Stimulated activated CD8-positive, alpha-beta memory T cell treated with anti-CD3 and anti-CD28 coated beads, Interleukin-15, amount 100 ng/mL, for 1 hour (primary cell): ENCODE measurements around the gene DOLK.
A peak's percentile ranks its signal among the peaks of the same experiment; 100 is the strongest.

ENCODE experiments used
- DNase-seq: peaks from one replicate; pipeline ENCODE4 v3.0.0-alpha.2; 2020; ENCODE audit warnings: low read depth

Gene DOLK

GRCh38 chr9:128933731-128934130 lies 13.7 kb downstream of the DOLK start:
- DNase-seq, result no peak

DNA sequence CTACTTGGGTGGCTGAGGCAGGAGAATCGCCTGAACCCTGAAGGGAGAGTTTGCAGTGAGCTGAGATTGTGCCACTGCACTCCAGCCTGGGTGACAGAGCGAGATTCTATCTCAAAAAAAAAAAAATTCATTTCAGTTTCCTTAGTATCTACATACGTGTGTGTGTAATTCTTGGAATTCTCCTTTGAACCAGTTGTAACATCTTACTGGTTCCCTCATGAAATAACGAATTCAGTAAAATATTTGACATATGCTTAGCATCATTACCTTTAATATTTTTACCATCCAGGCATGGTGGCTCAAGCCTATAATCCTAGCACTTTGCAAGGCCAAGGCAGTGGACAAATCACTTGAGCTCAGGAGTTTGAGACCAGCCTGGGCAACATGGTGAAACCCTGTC lies 17.8 kb downstream of the DOLK start:
- no peak for DNase-seq

DNA sequence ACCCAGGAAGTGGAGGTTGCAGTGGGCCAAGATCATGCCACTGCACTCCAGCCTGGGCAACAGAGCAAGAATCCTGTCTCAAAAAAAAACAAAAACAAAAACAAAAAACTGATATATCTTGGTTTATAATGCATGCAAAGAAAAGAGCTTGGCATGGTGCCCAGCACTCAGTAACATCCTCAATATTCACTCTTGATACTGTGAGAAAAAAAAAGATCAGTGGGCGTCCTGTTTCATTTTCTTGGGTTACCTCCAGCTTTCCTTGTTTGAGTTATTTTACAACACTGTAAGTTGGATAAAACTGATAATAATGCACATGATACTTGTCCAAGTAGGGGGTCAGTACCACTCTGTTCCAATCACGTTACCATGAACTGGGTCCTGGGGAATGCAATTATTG lies 18.8 kb downstream of the DOLK start:
- no peak for DNase-seq

DNA sequence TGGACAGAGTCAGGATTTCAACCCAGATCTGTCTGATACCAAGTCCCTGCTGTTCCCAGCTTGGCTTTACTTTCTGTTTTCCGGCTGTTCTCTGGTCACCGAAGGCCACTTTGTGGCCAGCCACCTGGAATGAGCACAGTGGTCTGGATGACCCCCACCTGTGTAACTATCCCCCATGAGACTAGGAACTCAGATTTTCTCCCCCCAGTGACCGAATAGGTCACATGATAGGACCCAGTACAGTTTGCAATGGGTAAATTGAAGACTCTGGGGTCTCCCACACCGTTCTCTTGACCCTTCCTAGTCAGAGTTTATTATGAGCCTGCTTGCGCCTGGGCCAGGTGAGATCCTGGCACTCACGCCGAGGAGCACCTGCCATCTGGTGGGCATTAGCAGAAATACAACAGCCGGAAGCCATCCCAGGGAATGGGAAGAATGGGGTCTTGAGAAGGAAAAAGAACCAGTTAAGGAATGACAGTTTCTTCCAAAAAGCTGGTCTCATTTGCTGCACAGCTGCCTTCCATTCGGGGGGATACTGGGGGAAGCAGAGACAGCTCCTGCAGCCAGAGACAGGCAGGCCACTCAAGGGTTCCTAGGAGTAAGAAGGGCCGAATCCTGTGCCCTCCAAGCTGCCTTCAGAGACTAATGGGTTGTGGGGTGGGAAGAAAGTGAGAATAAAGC lies 19.5 kb downstream of the DOLK start:
- DNase-seq, result peak; percentile 19

- DNase-seq, result no peak
These were observed 23.9 kb downstream of the DOLK start for GRCh38 chr9:128923493-128923883.

- DNase-seq, result no peak
These were observed 25.3 kb downstream of the DOLK start for GRCh38 chr9:128921881-128922763.

- no peak for DNase-seq
These were observed 26.9 kb downstream of the DOLK start, which contains the start of gene PHYHD1 for GRCh38 chr9:128920381-128921058. Gene PHYHD1, plus strand, starts transcription at chr9:128920982. Its CDS starts 1,342 bp downstream, at chr9:128922324.

DNA sequence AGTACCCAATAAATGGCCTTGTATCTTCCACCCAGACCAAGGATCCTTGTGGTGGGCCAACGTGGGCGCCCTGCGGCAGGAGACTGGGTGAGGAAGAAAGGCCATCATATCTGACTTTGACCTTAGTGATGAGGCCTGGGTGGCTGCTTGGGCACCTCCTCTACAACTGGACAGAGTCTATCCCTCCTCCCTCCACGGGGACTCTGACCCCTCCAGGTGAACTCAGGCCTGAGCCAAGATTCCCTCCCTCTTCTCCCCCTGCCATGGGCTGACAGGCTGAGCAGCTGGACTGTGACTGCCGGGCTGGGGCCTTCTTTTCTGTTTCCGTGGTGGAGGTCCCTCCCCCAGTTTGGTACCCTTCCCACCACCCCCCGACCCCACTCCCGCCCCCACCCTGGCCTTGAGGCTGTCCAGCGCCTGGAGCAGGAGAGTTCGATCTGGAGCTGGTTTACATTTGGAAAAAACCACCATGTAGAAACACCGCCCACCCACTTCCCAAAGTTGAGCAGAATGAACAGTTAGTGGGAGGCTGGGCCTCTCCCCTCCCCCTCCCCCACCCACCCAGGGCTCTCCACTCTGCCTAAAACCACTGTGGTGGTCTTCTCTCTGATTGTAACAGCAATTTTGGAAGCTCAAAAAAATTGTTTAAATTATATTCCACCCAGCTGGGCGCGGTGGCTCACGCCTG lies 27.9 kb downstream of the DOLK start:
- DNase-seq, result no peak

DNA sequence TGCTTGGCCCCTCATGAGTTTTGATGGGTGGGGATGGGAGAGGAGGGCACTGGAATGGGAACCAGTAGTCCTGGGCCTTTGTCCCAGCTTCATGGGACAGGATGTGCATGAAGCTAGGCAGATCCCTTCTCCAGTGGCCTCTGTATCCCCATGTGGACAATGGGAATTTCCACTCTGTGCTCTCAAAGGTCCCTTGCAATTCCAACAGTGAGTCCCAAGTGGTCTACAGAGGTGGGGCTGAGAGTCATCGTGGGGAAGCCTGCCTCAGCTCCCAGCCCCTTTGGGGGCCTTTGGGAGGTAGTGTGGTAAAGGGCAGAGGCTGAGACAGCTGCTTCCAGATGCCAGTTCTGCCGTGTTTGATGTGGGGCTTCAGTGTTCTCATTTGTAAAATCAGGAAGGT lies 28.5 kb downstream of the DOLK start:
- DNase-seq, result no peak

- DNase-seq, result no peak
These were observed 30.1 kb downstream of the DOLK start for GRCh38 chr9:128917151-128917849.

- DNase-seq, result no peak
These were observed 30.7 kb downstream of the DOLK start for GRCh38 chr9:128916745-128917144.

DNA sequence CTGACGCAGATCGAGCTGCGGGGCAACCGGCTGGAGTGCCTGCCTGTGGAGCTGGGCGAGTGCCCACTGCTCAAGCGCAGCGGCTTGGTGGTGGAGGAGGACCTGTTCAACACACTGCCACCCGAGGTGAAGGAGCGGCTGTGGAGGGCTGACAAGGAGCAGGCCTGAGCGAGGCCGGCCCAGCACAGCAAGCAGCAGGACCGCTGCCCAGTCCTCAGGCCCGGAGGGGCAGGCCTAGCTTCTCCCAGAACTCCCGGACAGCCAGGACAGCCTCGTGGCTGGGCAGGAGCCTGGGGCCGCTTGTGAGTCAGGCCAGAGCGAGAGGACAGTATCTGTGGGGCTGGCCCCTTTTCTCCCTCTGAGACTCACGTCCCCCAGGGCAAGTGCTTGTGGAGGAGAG lies 31.2 kb downstream of the DOLK start:
- DNase-seq, result no peak

- DNase-seq, result no peak
These were observed 33.2 kb downstream of the DOLK start for GRCh38 chr9:128913995-128914772.

GRCh38 chr9:128913048-128913900 lies 34.1 kb downstream of the DOLK start:
- no peak for DNase-seq

DNA sequence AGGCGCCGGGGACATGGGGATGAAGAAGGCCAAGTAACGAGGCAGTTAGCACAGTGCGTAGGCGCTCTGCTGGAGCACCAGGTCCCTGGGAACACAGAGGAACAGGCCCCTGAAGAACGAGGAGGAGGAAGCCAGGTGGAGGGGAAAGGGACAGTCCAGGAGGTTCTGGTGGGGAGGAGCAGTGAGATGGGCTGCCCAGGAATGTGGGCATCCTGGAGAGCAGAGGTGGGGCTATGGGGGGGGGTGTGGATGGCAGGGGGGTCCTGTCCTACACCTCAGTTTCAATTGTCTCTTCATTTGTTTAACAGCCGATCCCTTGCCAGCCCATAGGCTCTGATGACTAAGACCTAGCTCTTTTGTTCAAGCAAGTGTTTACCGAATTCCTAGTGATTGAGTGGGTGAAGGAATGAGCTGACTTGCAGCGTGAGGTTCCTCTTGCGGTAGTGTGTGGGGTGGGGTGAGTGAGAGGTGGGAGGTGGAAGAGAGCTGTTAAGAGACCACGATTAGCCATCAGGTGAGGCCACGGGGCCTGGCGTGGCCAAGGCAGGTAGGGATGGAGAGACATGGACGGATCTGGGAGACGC lies 35.0 kb downstream of the DOLK start:
- no peak for DNase-seq

DNA sequence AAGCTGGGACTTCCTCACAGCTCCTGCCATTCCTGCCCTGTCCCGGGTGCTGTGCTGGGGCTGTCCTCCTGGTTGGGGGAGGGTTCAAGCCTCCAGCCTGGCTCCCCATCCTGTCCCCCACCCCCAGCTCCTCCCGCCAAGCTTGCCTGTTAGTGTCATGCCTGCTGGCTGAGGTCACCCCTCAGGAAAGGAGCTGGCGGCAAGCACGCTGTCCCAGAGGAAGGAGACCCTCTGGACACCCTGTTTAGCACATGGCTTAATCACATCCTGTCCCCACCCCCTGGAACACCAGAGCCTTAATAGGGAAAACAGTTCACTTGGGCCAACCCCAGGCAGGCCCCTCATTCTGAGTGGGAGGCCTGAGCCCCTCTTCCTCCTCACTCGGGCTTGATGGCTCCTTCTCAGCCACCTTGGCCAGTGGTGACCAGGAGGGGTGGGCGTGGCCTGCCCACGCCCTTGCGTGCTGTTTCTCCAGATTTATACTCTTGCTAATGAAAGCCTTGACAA lies 35.8 kb downstream of the DOLK start:
- no peak for DNase-seq

GRCh38 chr9:128910906-128911305 lies 36.5 kb downstream of the DOLK start:
- DNase-seq, result no peak

DNA sequence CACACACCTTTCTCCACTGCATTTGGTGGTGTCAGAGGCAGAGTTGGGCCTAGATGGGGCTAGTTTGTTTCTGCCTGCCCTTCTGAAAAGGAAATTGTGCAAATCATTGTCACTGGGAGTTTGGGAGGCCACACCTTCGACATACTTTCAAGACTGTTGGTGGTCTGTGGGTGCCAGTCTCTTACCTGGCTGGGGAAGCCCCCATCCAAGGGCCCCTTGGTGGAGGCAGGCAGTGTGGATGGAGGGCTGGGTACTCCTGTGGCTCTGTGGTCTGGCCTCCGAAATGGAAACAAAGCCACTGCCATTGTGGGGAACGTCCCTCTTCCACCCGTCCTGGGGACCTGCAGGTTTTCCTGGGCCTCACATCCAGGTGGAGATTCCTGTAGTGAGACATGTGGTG lies 37.5 kb downstream of the DOLK start:
- no peak for DNase-seq

- no peak for DNase-seq
These were observed 39.0 kb downstream of the DOLK start for GRCh38 chr9:128908372-128908771.
